Neural cell (in vitro differentiated cells): ENCODE results near the gene MYO18A. TPM values are rescaled to one million over a fixed set of nuclear protein-coding genes. Genes with fewer than 3 reads are reported as not detected.

Source experiments
- H2AFZ ChIP-seq: fragments of 200-600, 300-800 bp; sonication (generic), shearing (Covaris generic); 2 replicates; pipeline ENCODE4 v1.6.0; 2014; ENCODE audit warnings: low read depth, mild to moderate bottlenecking, antibody characterized with exemption, low read length, moderate library complexity
- H3F3A ChIP-seq: fragments of 200-600 bp; shearing (Covaris generic); 2 replicates; pipeline ENCODE4 v1.6.1; 2016; ENCODE audit warnings: mild to moderate bottlenecking, moderate library complexity, mixed read lengths, antibody characterized with exemption, low read length; ENCODE audit not compliant: insufficient read depth, poor library complexity, severe bottlenecking
- H3K27ac ChIP-seq: fragments of 200-600, 300-800 bp; sonication (generic), shearing (Covaris generic); 2 replicates; pipeline ENCODE4 v1.5.1; 2014; ENCODE audit warnings: mild to moderate bottlenecking, low read length, moderate library complexity
- H3K27me3 ChIP-seq: fragments of 300-800, 200-600 bp; sonication (generic), shearing (Covaris generic); 2 replicates; pipeline ENCODE4 v1.6.0; 2014; ENCODE audit warnings: mild to moderate bottlenecking, low read depth, low read length, moderate library complexity; ENCODE audit not compliant: insufficient read depth
- H3K36me3 ChIP-seq: fragments of 300-800, 200-600 bp; sonication (generic), shearing (Covaris generic); 2 replicates; pipeline ENCODE4 v1.5.1; 2014; ENCODE audit warnings: mild to moderate bottlenecking, antibody characterized with exemption, low read length, moderate library complexity; ENCODE audit not compliant: insufficient read depth
- H3K4me2 ChIP-seq: fragments of 300-800, 200-600 bp; sonication (generic), shearing (Covaris generic); 2 replicates; pipeline ENCODE4 v1.6.0; 2014; ENCODE audit warnings: mild to moderate bottlenecking, low read length
- H3K4me3 ChIP-seq: fragments of 300-800, 200-600 bp; sonication (generic), shearing (Covaris generic); 2 replicates; pipeline ENCODE4 v1.5.1; 2014; ENCODE audit warnings: mild to moderate bottlenecking, low read length, moderate library complexity
- H3K79me2 ChIP-seq: fragments of 200-600 bp; shearing (Covaris generic); replicated peaks from 2 replicates; pipeline ENCODE4 v1.6.0; 2014; ENCODE audit warnings: mild to moderate bottlenecking, low read length, moderate library complexity; ENCODE audit not compliant: insufficient read depth
- H3K9ac ChIP-seq: fragments of 300-800, 200-600 bp; sonication (generic), shearing (Covaris generic); 2 replicates; pipeline ENCODE4 v1.6.1; 2016; ENCODE audit warnings: mild to moderate bottlenecking, low read length, mixed read lengths
- H3K9me2 ChIP-seq: fragments of 200-600 bp; shearing (Covaris generic); 2 replicates; pipeline ENCODE4 v1.6.1; 2016; ENCODE audit warnings: mild to moderate bottlenecking, low read length, mixed read lengths; ENCODE audit not compliant: insufficient read depth
- H3K9me3 ChIP-seq: fragments of 200-600, 300-800 bp; sonication (generic), shearing (Covaris generic); 2 replicates; pipeline ENCODE4 v1.6.1; 2016; ENCODE audit warnings: mild to moderate bottlenecking, mixed run types, low read length, moderate library complexity, mixed read lengths
- H4K20me1 ChIP-seq: fragments of 200-600 bp; shearing (Covaris generic); 2 replicates; pipeline ENCODE4 v1.6.1; 2016; ENCODE audit warnings: mild to moderate bottlenecking, mixed run types; ENCODE audit not compliant: insufficient read depth
- EP300 ChIP-seq: fragments of 450-650 bp; conservative IDR thresholded peaks from 2 replicates; pipeline ENCODE4 v1.6.1; 2014; ENCODE audit warnings: antibody characterized with exemption, mild to moderate bottlenecking, moderate library complexity; ENCODE audit not compliant: poor library complexity, severe bottlenecking
- EZH2 ChIP-seq: fragments of 200-600, 300-800 bp; shearing (Covaris generic), sonication (generic); IDR thresholded peaks from 2 replicates; pipeline ENCODE4 v1.6.1; 2014; ENCODE audit warnings: antibody characterized with exemption, low read length, borderline replicate concordance, mild to moderate bottlenecking; ENCODE audit not compliant: insufficient read depth, poor library complexity, severe bottlenecking
- MXI1 ChIP-seq: fragments of 450-650 bp; conservative IDR thresholded peaks from 2 replicates; pipeline ENCODE4 v1.6.1; 2014; ENCODE audit warnings: antibody characterized with exemption, mild to moderate bottlenecking; ENCODE audit not compliant: poor library complexity, severe bottlenecking
- POLR2AphosphoS5 ChIP-seq: IDR thresholded peaks from 2 replicates; pipeline ENCODE4 v1.6.1; 2012
- RAD21 ChIP-seq: fragments of 450-650 bp; conservative IDR thresholded peaks from 2 replicates; pipeline ENCODE4 v1.6.1; 2014; ENCODE audit warnings: antibody characterized with exemption, mild to moderate bottlenecking, moderate library complexity
- SMC3 ChIP-seq: fragments of 450-650 bp; conservative IDR thresholded peaks from 2 replicates; pipeline ENCODE4 v1.6.1; 2014; ENCODE audit warnings: antibody characterized with exemption, mild to moderate bottlenecking, moderate library complexity; ENCODE audit not compliant: poor library complexity
- TAF1 ChIP-seq: IDR thresholded peaks from 2 replicates; pipeline ENCODE4 v1.6.1; 2012; ENCODE audit warnings: low read depth
- polyA plus RNA-seq: library from polyadenylated mRNA; depleted of rRNA; stranded (reverse); fragments of >200 nt; gene quantifications from 2 replicates; pipeline ENCODE4 v1.2.3, GENCODE V29; 2014
- TF ChIP-seq, protein P1 (sequence below): fragments of 450-650 bp; IDR thresholded peaks from 2 replicates; pipeline ENCODE4 v1.5.1; 2014; ENCODE audit warnings: antibody characterized with exemption, mild to moderate bottlenecking, moderate library complexity; ENCODE audit not compliant: poor library complexity, severe bottlenecking
- TF ChIP-seq, protein P2 (sequence below): IDR thresholded peaks from 2 replicates; pipeline ENCODE4 v1.6.1; 2012; ENCODE audit warnings: borderline replicate concordance

The MYO18A gene
- polyA plus RNA-seq, 1 donor from 2014 or later, result 21.6 TPM

DNA sequence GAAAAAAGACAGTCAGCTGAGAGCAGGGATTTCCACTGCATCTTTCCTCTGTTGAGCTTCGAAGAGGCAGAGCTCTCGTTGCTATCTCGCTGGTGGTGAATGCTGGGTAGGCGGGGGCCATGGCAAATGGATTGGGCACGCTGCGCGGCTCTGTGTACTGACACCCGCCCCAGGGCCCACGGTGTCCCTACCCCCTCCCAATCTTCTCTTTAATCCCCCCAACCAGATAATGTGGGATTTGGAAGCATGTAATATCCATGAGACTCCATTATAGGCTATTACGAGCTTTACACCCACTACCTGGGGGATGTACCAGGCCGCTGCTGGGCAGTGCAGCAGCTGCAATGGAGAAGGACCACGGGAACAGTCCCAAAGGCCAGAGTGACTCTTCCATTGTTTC, 129.0 kb downstream of the MYO18A start:
- Histone ChIP-seq H3K27ac (no peak overlapping the region), H3K9ac (no peak overlapping the region), H3K4me3 (no peak overlapping the region), H3K36me3 (no peaks in the 10 kb centered on the region), H2AFZ (no peak overlapping the region), H3F3A (no peaks in the 10 kb centered on the region), H3K79me2 (no peaks in the 10 kb centered on the region), H4K20me1 (no peaks in the 10 kb centered on the region), H3K27me3 (no peaks in the 10 kb centered on the region), H3K9me3 (no peaks in the 10 kb centered on the region), H3K4me2 (no peak overlapping the region), H3K9me2 (no peaks in the 10 kb centered on the region)
- no peak for TF ChIP-seq TAF1
- TF ChIP-seq, protein P1, sequence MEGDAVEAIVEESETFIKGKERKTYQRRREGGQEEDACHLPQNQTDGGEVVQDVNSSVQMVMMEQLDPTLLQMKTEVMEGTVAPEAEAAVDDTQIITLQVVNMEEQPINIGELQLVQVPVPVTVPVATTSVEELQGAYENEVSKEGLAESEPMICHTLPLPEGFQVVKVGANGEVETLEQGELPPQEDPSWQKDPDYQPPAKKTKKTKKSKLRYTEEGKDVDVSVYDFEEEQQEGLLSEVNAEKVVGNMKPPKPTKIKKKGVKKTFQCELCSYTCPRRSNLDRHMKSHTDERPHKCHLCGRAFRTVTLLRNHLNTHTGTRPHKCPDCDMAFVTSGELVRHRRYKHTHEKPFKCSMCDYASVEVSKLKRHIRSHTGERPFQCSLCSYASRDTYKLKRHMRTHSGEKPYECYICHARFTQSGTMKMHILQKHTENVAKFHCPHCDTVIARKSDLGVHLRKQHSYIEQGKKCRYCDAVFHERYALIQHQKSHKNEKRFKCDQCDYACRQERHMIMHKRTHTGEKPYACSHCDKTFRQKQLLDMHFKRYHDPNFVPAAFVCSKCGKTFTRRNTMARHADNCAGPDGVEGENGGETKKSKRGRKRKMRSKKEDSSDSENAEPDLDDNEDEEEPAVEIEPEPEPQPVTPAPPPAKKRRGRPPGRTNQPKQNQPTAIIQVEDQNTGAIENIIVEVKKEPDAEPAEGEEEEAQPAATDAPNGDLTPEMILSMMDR, result no peak
- no peak for TF ChIP-seq MXI1
- no peak for TF ChIP-seq EZH2
- no peak for TF ChIP-seq SMC3
- no peak for TF ChIP-seq RAD21
- TF ChIP-seq EP300, result no peak
- TF ChIP-seq, protein P2, sequence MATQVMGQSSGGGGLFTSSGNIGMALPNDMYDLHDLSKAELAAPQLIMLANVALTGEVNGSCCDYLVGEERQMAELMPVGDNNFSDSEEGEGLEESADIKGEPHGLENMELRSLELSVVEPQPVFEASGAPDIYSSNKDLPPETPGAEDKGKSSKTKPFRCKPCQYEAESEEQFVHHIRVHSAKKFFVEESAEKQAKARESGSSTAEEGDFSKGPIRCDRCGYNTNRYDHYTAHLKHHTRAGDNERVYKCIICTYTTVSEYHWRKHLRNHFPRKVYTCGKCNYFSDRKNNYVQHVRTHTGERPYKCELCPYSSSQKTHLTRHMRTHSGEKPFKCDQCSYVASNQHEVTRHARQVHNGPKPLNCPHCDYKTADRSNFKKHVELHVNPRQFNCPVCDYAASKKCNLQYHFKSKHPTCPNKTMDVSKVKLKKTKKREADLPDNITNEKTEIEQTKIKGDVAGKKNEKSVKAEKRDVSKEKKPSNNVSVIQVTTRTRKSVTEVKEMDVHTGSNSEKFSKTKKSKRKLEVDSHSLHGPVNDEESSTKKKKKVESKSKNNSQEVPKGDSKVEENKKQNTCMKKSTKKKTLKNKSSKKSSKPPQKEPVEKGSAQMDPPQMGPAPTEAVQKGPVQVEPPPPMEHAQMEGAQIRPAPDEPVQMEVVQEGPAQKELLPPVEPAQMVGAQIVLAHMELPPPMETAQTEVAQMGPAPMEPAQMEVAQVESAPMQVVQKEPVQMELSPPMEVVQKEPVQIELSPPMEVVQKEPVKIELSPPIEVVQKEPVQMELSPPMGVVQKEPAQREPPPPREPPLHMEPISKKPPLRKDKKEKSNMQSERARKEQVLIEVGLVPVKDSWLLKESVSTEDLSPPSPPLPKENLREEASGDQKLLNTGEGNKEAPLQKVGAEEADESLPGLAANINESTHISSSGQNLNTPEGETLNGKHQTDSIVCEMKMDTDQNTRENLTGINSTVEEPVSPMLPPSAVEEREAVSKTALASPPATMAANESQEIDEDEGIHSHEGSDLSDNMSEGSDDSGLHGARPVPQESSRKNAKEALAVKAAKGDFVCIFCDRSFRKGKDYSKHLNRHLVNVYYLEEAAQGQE, result no peak

DNA sequence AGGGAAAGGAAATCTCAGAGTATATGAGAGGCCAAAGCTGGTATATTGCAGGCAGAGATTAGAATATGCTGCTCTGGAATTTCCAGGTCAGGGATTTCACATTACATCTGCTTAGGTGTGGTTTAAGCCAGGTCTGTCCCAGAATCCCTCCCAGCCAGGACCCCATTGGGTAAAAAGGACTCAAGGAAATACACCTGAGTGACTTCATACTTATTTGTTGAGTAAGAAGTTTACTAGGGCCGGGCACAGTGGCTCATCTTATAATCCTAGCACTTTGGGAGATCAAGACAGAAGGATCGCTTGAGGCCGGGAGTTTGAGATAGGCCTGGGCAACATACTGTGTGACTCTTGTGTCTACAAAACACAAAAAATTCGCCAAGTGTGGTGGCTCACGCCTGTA, 130.0 kb downstream of the MYO18A start:
- H3K9me2 ChIP-seq, result no peaks in the 10 kb centered on the region
- H4K20me1 ChIP-seq, result no peaks in the 10 kb centered on the region
- H3K79me2 ChIP-seq, result no peaks in the 10 kb centered on the region
- no peak overlapping the region for H3K4me2 ChIP-seq
- no peaks in the 10 kb centered on the region for H3K9me3 ChIP-seq
- TF ChIP-seq POLR2AphosphoS5, result no peak
- TF ChIP-seq EZH2, result no peak
- no peak for TF ChIP-seq TAF1
- TF ChIP-seq, protein P1, result no peak
- no peak for TF ChIP-seq SMC3
- no peak for TF ChIP-seq RAD21
- no peak for TF ChIP-seq MXI1
- TF ChIP-seq, protein P2, result no peak
- TF ChIP-seq EP300, result no peak
- no peaks in the 10 kb centered on the region for H3F3A ChIP-seq
- H3K27ac ChIP-seq, result peak overlapping the region; percentile 72
- no peaks in the 10 kb centered on the region for H3K27me3 ChIP-seq
- H2AFZ ChIP-seq, result no peak overlapping the region
- no peaks in the 10 kb centered on the region for H3K36me3 ChIP-seq
- no peak overlapping the region for H3K4me3 ChIP-seq
- no peak overlapping the region for H3K9ac ChIP-seq
